ENCODE results near the gene LRPPRC. TPM values are rescaled to one million over a fixed set of nuclear protein-coding genes. Genes with fewer than 3 reads are reported as not detected.

Gene LRPPRC
- total and polyA plus RNA-seq, 2 donors (not counting 3 experiments of a cell fraction or from before 2014, with no cell fraction given), result 22.6 to 94.0 TPM

GRCh38 chr2:43942881-43943280 is 52.9 kb downstream of the LRPPRC start:
- Histone ChIP-seq H3K9ac (replicated peaks; ENCODE audit: extremely low read depth, insufficient read depth, low read length) (no peak overlapping the region), H3K4me3 (replicated peaks in 1 of 3; ENCODE audit: insufficient read depth in 1 of 3, low read depth in 1 of 3, low read length in 3 of 3) (no peak overlapping the region), H3K4me2 (ENCODE audit: insufficient read depth, low read length) (no peak overlapping the region), H4K20me1 (replicated peaks; ENCODE audit: control insufficient read depth, extremely low read depth, insufficient read depth, low read length) (no peaks in the 10 kb centered on the region), H3K79me2 (ENCODE audit: control insufficient read depth, insufficient read depth, low read length) (peaks cover 10% of the 10 kb centered on the region), H3K9me1 (replicated peaks; ENCODE audit: control insufficient read depth, extremely low read depth, insufficient read depth, low read length) (no peaks in the 10 kb centered on the region), H3K9me3 (replicated peaks; ENCODE audit: control insufficient read depth, insufficient read depth, low read length) (no peaks in the 10 kb centered on the region), H3K4me1 (ENCODE audit: control insufficient read depth, extremely low read depth, insufficient read depth, low read length) (no peaks in the 10 kb centered on the region), H3K27me3 (ENCODE audit: control insufficient read depth in 2 of 2, insufficient read depth in 2 of 2, low read length in 2 of 2) (no peaks in the 10 kb centered on the region), H3K27ac (ENCODE audit: insufficient read depth, low read depth, low read length) (no peak overlapping the region), H2AFZ (ENCODE audit: low read depth, low read length) (no peak overlapping the region), H3K36me3 (ENCODE audit: control insufficient read depth in 2 of 2, extremely low read depth in 1 of 2, insufficient read depth in 2 of 2, low read length in 2 of 2) (peaks cover 0 to 30% of the 10 kb centered on the region in 2 experiments)
- FAIRE-seq (no peak), DNase-seq (ENCODE audit: low read depth, low spot score) (no peak)
- CTCF ChIA-PET, result interaction anchor here (1.0 to 2.1 kb wide), 2 partner anchors 9 to 58 kb away, joined by 3 to 7 read pairs; no protein-coding TSS in a partner anchor
- no TSS peak for BruUV-seq (replicated peaks)
- TF ChIP-seq GATA2 (IDR thresholded peaks at IDR 0.05; ENCODE audit: insufficient read depth, insufficient read length, low read depth, low read length), result no peak
- no peak for TF ChIP-seq CTCF (IDR thresholded peaks at IDR 0.05; ENCODE audit: extremely low read depth in 1 of 2, insufficient read depth in 1 of 2, low read depth in 1 of 2, low read length in 2 of 2)
- POLR2A ChIA-PET, result no interaction called here
- intact Hi-C loops (cut with micrococcal nuclease), result no loop called here
- dilution Hi-C loops (cut with MboI; ENCODE audit: extremely low pct_ligation_motif_present, low sequenced_read_pairs), result no loop called here

- no peak for TF ChIP-seq EZH2 (IDR thresholded peaks at IDR 0.05; ENCODE audit: borderline replicate concordance, low read depth, low read length, severe bottlenecking)
- dilution Hi-C loops (cut with MboI; ENCODE audit: extremely low pct_ligation_motif_present, low sequenced_read_pairs) (no loop called here), intact Hi-C loops (cut with micrococcal nuclease) (no loop called here)
- Histone ChIP-seq H3K36me3 (ENCODE audit: control insufficient read depth in 2 of 2, extremely low read depth in 1 of 2, insufficient read depth in 2 of 2, low read length in 2 of 2) (peaks cover 0 to 32% of the 10 kb centered on the region in 2 experiments), H3K4me2 (ENCODE audit: insufficient read depth, low read length) (no peak overlapping the region), H3K9ac (replicated peaks; ENCODE audit: extremely low read depth, insufficient read depth, low read length) (no peak overlapping the region), H3K79me2 (ENCODE audit: control insufficient read depth, insufficient read depth, low read length) (peaks cover 10% of the 10 kb centered on the region), H4K20me1 (replicated peaks; ENCODE audit: control insufficient read depth, extremely low read depth, insufficient read depth, low read length) (no peaks in the 10 kb centered on the region), H3K4me3 (replicated peaks in 1 of 3; ENCODE audit: insufficient read depth in 1 of 3, low read depth in 1 of 3, low read length in 3 of 3) (no peak overlapping the region), H3K4me1 (ENCODE audit: control insufficient read depth, extremely low read depth, insufficient read depth, low read length) (no peaks in the 10 kb centered on the region), H3K27me3 (ENCODE audit: control insufficient read depth in 2 of 2, insufficient read depth in 2 of 2, low read length in 2 of 2) (no peaks in the 10 kb centered on the region), H2AFZ (ENCODE audit: low read depth, low read length) (no peak overlapping the region), H3K9me1 (replicated peaks; ENCODE audit: control insufficient read depth, extremely low read depth, insufficient read depth, low read length) (no peaks in the 10 kb centered on the region), H3K9me3 (replicated peaks; ENCODE audit: control insufficient read depth, insufficient read depth, low read length) (no peaks in the 10 kb centered on the region), H3K27ac (ENCODE audit: insufficient read depth, low read depth, low read length) (no peak overlapping the region)
- POLR2A ChIA-PET, result no interaction called here
- CTCF ChIA-PET, result interaction anchor here (1.7 to 2.1 kb wide), 2 partner anchors 10 kb away, joined by 6 to 7 read pairs; no protein-coding TSS in a partner anchor
- DNase-seq (ENCODE audit: low read depth, low spot score), result no peak
- no TSS peak for BruUV-seq (replicated peaks)
- FAIRE-seq, result no peak
Observed at GRCh38 chr2:43941966-43942365, 53.8 kb downstream of the LRPPRC start.
